GM12875 (cell line): Measurements from ENCODE around the gene CAT.

ENCODE experiments used
- H3K4me3 ChIP-seq: one replicate; pipeline ENCODE4 v1.5.1; 2011; ENCODE audit warnings: low read depth, low read length, control low read depth
- TF ChIP-seq, protein P1 (sequence below): IDR thresholded peaks from 2 replicates; pipeline ENCODE4 v1.5.1; 2011; ENCODE audit warnings: low read depth, mild to moderate bottlenecking, control low read depth, inconsistent platforms, low read length, moderate library complexity, borderline replicate concordance; ENCODE audit not compliant: insufficient read depth

The CAT gene

DNA sequence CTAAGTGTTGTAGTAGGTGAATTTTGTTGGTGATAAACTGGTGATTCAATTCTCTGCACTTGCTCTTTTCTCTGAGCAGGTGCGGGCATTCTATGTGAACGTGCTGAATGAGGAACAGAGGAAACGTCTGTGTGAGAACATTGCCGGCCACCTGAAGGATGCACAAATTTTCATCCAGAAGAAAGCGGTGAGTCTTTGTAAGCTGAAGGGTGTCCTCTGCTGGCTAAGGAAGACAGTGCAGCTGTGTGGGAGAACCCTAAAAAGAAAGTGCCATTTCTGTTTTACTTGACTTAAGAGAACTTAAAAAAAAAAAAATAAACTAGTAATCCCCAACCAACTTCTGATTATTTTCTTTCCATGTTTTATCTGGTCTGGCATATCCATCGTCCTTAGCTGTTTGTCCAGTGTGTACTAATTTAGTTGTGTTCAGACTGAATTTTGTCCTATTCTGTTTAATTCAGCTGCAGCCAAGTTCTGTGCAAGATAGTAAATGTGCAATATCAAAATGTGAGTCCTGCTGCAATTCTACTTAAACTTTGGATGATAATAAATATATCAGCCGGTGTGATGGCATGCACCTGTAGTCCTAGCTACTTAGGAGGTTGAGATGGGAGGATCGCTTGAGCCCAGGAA is 29.6 kb downstream of the CAT start:
- H3K4me3 ChIP-seq: no peak overlapping the region
- TF ChIP-seq, protein P1, sequence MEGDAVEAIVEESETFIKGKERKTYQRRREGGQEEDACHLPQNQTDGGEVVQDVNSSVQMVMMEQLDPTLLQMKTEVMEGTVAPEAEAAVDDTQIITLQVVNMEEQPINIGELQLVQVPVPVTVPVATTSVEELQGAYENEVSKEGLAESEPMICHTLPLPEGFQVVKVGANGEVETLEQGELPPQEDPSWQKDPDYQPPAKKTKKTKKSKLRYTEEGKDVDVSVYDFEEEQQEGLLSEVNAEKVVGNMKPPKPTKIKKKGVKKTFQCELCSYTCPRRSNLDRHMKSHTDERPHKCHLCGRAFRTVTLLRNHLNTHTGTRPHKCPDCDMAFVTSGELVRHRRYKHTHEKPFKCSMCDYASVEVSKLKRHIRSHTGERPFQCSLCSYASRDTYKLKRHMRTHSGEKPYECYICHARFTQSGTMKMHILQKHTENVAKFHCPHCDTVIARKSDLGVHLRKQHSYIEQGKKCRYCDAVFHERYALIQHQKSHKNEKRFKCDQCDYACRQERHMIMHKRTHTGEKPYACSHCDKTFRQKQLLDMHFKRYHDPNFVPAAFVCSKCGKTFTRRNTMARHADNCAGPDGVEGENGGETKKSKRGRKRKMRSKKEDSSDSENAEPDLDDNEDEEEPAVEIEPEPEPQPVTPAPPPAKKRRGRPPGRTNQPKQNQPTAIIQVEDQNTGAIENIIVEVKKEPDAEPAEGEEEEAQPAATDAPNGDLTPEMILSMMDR: peak; percentile 64

DNA sequence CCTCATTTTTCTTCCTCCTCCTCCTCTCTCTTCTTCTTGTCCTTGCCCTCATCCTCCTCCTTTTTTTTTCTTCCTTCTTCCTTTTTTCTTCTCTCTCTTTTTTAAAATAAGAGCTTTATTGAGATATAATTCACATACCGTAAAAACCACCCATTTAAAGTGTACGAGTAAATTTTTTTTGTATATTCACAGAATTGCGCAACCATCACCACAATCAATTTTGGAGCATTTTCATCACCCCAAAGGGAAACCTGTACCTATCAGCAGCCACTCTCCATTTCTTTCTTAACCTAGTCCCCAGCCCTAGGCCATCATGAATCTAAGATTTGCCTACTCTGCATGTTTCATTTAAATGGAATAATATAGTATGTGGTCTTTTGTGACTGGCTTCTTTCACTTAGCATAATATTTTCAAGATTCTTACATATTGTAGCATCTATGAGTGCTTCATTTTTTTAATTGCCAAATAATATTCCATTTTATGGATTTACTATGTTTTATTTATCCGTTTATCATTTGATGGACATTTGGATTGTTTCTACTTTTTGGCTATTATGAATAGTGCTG is 35.0 kb downstream of the CAT start:
- TF ChIP-seq, protein P1: no peak

DNA sequence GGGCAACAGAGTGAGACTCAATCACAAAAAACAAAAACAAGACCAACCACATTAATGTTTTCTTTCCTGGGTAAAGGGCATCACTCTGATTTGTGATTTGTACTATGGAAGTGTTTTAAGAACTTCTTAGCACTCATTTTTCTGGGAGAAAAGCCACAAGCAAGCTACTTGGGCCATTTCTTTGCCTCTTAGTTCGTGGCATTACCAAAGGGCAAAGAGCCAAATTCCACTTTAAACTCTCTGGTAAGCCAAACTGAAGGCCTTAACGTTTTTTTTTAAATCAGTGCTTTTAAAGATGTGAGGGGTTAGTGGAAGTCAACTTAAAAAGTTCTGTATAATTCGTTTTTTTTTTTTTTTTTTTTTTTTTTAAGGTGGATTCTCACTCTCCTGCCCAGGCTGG is 36.9 kb downstream of the CAT start:
- TF ChIP-seq, protein P1: no peak
- H3K4me3 ChIP-seq: no peak overlapping the region

More for the DNA sequence above, 35.0 kb downstream of the CAT start:
- no peak overlapping the region for H3K4me3 ChIP-seq

DNA sequence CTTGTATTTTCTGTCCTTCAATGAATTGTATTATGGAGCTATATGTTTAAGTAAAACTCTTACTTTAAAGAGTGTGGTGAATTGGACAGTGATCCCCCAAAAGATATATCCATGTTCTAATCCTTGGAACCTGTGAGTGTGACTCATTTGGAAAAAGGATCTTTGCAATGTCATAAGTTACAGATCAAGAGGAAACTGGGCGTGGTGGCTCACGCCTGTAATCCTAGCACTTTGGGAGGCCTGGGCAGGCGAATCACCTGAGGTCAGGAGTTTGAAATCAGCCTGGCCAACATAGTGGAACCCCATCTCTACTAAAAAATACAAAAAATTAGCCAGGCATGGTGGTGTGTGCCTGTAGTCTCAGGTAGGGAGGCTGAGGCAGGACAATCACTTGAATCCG is 38.1 kb downstream of the CAT start:
- H3K4me3 ChIP-seq: no peak overlapping the region
- TF ChIP-seq, protein P1: no peak

DNA sequence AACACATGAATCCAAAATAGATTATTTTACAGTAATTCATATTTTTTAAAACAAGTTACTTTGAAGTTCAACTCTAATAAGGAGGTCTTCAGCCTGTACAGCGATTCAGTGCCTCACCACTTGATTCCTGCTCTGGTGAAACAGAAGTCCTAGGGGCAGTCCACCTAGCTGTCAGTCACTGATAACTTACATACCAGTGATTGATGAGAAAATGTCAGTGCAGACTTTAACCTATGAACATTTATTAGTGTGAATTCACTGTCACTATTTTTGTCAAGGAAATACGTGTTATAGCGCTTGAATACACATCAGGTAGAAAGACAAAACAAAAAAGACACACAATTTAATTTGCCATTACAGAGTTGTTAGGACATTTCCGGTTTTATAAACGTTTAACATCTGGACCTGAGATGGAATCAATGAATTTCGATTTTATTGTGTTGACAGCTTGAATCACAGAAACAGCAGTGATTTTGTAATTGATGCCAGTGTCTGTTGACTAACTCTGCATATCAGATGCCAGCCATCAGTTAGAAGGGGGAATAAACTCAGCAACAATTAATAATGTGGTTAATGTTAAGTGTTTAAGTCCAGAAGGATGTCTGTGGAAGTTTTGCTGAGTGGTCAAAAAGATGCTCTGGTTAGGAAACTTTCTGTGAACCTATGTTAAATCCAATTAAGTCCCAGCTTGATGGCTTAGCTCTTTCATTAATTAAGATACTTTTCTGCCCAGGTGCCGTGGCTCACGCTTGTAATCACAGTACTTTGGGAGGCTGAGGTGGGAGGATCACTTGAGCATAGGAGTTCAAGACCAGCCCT is 40.3 kb downstream of the CAT start:
- TF ChIP-seq, protein P1: no peak
- no peak overlapping the region for H3K4me3 ChIP-seq

DNA sequence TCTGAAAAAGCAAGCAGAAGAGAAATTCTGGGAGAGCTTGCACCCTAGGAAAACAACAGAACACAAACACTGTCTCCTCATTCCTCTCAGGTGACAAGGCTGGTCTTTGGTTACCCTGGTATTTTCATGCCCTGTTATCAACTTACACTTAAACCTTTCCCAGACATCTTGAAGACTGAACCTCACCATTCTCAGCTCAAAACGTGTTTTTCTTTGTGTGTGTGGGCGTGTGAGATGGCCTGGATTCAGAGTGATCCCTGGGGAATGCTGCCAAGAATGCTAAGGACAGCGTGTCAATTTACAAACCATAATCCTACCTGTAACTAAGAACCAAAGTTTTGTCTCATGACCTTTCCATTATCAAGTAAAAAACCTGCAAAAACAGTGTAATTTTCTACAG is 41.6 kb downstream of the CAT start:
- no peak overlapping the region for H3K4me3 ChIP-seq
- TF ChIP-seq, protein P1: no peak

DNA sequence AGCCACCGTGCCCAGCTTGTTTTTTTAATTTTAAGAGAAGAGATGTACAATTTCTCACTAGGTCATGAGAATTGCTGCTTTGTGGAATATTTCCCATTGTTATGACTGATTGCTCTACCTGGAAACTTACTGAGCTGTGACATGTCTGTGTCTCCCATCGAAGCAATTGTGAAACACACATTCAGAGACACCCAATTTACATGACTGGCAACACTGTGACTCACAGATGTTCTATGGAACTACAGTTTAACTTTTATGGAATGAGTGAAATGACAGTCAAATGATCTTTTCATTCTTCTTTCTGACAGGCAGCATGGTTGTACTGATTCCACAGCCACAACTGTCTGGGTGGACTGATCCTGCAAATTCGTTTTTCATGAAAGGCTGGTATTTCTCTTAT is 42.6 kb downstream of the CAT start:
- H3K4me3 ChIP-seq: no peak overlapping the region
- TF ChIP-seq, protein P1: no peak
